Body of pancreas (tissue), 4 donors: ENCODE data around the gene VMAC.

ENCODE experiments used
- POLR2A ChIP-seq, 3 donors: fragments of 450-650 bp; IDR thresholded peaks; one replicate each; pipeline ENCODE4 v1.6.1; 2016; ENCODE audit warnings: antibody characterized with exemption in 3 of 3, mild to moderate bottlenecking in 2 of 3
- TF ChIP-seq, protein P1 (sequence below), 7 experiments: fragments of 450-650 bp in 4 of 7; fragments of 200-600 bp in 3 of 7; sonication (generic) in 3 of 7; IDR thresholded peaks; one replicate each; pipeline ENCODE4 v1.5.1; 2016 to 2019; ENCODE audit warnings: antibody characterized with exemption in 7 of 7

DNA sequence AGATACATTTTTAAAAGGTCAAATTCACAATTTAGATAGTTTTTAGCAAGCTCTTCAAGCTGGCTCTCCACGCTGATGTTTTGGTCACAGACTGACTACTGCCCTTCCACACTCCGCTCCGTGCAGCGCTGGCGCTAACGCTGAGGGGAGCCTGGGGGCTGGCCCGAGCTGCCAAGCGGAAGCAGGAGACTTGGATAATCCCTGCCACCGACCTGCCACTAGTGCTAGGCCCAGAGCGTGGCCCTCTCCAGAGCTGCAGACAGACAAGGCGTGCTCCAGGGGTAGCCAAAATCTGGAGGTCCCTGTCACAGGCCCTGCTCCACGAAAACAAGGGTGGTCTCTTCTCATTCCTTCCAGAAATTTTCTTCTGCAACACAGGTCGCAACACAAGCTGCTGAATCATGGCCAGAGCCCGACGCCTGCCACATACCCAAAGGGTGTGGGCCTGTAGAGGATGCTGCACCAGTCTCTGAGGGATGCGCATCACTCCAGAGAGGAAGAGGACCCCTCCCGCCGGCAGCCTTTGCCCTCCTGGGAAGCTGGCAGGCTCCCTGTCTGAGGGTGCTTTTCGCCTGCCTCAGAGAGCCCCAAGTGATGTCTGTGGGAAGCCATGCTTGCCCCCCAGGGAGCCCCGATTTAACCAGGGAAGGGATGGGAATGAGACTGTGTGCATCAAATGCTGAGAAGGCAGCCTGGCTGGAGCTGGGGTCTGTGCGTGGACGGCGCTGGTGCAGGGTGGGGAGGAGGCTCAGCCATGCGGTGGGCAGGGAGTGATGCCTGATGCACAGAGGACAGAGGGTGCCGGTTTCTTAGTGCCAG is 31.0 kb downstream of the VMAC start:
- TF ChIP-seq, protein P1, sequence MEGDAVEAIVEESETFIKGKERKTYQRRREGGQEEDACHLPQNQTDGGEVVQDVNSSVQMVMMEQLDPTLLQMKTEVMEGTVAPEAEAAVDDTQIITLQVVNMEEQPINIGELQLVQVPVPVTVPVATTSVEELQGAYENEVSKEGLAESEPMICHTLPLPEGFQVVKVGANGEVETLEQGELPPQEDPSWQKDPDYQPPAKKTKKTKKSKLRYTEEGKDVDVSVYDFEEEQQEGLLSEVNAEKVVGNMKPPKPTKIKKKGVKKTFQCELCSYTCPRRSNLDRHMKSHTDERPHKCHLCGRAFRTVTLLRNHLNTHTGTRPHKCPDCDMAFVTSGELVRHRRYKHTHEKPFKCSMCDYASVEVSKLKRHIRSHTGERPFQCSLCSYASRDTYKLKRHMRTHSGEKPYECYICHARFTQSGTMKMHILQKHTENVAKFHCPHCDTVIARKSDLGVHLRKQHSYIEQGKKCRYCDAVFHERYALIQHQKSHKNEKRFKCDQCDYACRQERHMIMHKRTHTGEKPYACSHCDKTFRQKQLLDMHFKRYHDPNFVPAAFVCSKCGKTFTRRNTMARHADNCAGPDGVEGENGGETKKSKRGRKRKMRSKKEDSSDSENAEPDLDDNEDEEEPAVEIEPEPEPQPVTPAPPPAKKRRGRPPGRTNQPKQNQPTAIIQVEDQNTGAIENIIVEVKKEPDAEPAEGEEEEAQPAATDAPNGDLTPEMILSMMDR (IDR thresholded peaks at IDR 0.05), result no peak
- no peak for TF ChIP-seq POLR2A (IDR thresholded peaks at IDR 0.05)
